Brain microvascular endothelial cell (primary cell): Measurements from ENCODE around the gene ST8SIA6.
"Not testable (repeated sequence)": the region's sequence is repeated elsewhere in the genome, so short reads cannot be mapped to it uniquely, and the experiment has no call there.

Experiments
- DNase-seq: peaks from one replicate; pipeline ENCODE4 v3.0.0-alpha.2; 2020
- H3K27ac ChIP-seq: fragments of 250-450 bp; sonication (Bioruptor Pico); 2 replicates; pipeline ENCODE4 v1.5.1; 2020; ENCODE audit warnings: mild to moderate bottlenecking, moderate library complexity
- H3K27me3 ChIP-seq: fragments of 250-450 bp; sonication (Bioruptor Pico); replicated peaks from 2 replicates; pipeline ENCODE4 v1.5.1; 2020; ENCODE audit warnings: mild to moderate bottlenecking
- H3K36me3 ChIP-seq: fragments of 250-450 bp; sonication (Bioruptor Pico); replicated peaks from 2 replicates; pipeline ENCODE4 v1.5.1; 2020; ENCODE audit warnings: mild to moderate bottlenecking
- H3K4me3 ChIP-seq: 2 replicates; pipeline ENCODE4 v1.5.1; 2011; ENCODE audit warnings: low read depth, mild to moderate bottlenecking, control low read depth, low read length, moderate library complexity
- CTCF ChIP-seq: IDR thresholded peaks from 2 replicates; pipeline ENCODE4 v1.5.1; 2011; ENCODE audit warnings: low read depth, mild to moderate bottlenecking, moderate library complexity, low read length, control low read depth, inconsistent platforms; ENCODE audit errors: missing control alignments
- in situ Hi-C: cut with HindIII; loops from 2 replicates; pipeline ENCODE4 v1.10.0; 2017; ENCODE audit warnings: low sequenced_read_pairs, low pct_ligation_motif_present

ST8SIA6 gene, protein sequence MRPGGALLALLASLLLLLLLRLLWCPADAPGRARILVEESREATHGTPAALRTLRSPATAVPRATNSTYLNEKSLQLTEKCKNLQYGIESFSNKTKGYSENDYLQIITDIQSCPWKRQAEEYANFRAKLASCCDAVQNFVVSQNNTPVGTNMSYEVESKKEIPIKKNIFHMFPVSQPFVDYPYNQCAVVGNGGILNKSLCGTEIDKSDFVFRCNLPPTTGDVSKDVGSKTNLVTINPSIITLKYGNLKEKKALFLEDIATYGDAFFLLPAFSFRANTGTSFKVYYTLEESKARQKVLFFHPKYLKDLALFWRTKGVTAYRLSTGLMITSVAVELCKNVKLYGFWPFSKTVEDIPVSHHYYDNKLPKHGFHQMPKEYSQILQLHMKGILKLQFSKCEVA

GRCh38 chr10:17454161-17455014, at the start of gene ST8SIA6:
ST8SIA6 (minus strand) TSS chr10:17454595; CDS start chr10:17454255, 340 bp downstream.
- DNase-seq, result peak; percentile 6
- peak within 1 kb of the TSS; percentile 62 for H3K4me3 ChIP-seq
- H3K27ac ChIP-seq, result no peak within 1 kb of the TSS
- in situ Hi-C loops, result no loop called here
- H3K36me3 ChIP-seq, result no peaks in the 10 kb centered on the region
- H3K27me3 ChIP-seq, result no peaks in the 10 kb centered on the region
- TF ChIP-seq CTCF, result no peak

GRCh38 chr10:17503795-17504194, 49.4 kb upstream of the ST8SIA6 start:
- Histone ChIP-seq H3K27me3 (no peaks in the 10 kb centered on the region), H3K4me3 (no peak overlapping the region), H3K27ac (no peak overlapping the region), H3K36me3 (no peaks in the 10 kb centered on the region)
- no peak for TF ChIP-seq CTCF
- no peak for DNase-seq
- in situ Hi-C loops, result no loop called here

GRCh38 chr10:17502814-17503213, 48.4 kb upstream of the ST8SIA6 start:
- Histone ChIP-seq H3K4me3 (no peak overlapping the region), H3K27ac (no peak overlapping the region), H3K27me3 (no peaks in the 10 kb centered on the region), H3K36me3 (no peaks in the 10 kb centered on the region)
- in situ Hi-C loops, result no loop called here
- DNase-seq, result no peak
- no peak for TF ChIP-seq CTCF

DNA sequence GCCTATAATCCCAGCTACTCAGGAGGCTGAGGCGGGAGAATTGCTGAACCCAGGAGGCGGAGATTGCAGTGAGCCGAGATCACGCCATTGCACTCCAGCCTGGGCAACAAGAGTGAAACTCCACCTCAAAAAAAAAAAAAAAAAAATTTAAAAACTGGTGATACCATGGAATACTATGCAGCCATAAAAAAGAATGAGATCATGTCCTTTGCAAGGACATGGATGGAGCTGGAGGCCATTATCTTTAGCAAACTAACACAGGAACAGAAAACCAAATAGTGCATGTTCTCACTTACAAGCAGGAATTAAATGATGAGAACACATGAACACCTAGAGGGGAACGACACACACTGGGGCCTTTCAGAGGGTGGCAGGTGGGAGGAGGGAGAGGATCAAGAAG, 44.6 kb upstream of the ST8SIA6 start:
- H3K36me3 ChIP-seq, in situ Hi-C loops, H3K27me3 ChIP-seq, DNase-seq, H3K4me3 ChIP-seq, H3K27ac ChIP-seq: not testable (repeated sequence)

DNA sequence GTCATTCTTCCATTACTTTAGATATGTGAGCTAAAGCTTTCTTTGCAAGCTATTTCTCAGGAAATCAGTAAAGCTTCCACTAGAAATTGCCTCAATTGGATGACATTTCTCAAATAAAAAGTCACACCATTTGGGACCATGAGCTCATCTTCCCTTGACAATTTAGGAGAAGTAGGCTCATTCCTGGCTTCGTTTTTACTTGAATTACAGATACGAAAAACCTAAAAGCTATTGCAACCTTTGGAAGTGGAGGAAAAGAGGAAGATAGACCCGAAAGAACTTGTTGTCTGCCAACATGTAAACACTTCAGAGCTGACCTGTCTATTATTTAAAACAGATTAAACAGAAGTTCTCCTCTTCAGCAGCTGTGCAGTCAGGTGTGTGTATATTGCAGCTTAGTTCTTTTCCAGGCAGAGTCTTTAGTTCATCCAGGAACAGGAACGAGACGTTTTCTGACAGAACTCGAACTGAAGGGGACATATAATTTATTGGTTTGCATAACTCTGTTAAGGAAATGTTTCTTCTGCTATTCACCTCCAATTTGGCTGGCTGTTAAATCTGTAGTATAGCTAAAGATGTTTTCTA, 43.1 kb upstream of the ST8SIA6 start:
- no peaks in the 10 kb centered on the region for H3K36me3 ChIP-seq
- H3K27me3 ChIP-seq, result no peaks in the 10 kb centered on the region
- in situ Hi-C loops, result no loop called here
- no peak overlapping the region for H3K4me3 ChIP-seq
- TF ChIP-seq CTCF, result no peak
- H3K27ac ChIP-seq, result no peak overlapping the region
- no peak for DNase-seq
